ENCODE results near the gene UTP14C.

GRCh38 chr13:51988988-51989618 is 35.4 kb upstream of the UTP14C start:
- TF ChIP-seq CTCF (IDR thresholded peaks at IDR 0.05), result no peak
- no peak for TF ChIP-seq POLR2AphosphoS5 (IDR thresholded peaks at IDR 0.05)
- TF ChIP-seq POLR2A (IDR thresholded peaks at IDR 0.05), result no peak
